Measurements from ENCODE around the gene TCF7L2.

- TF ChIP-seq POLR2A (IDR thresholded peaks at IDR 0.05; ENCODE audit: low read depth, low read length) (no peak), POLR2AphosphoS5 (IDR thresholded peaks at IDR 0.05; ENCODE audit: low read depth, low read length) (no peak)
Measured at GRCh38 chr10:112989826-112990225, 39.8 kb downstream of the TCF7L2 start.

All from GM12892 (cell line).